ENCODE results near the gene KIAA1217. TPM values are rescaled to one million over a fixed set of nuclear protein-coding genes. Genes with fewer than 3 reads are reported as not detected.
"Not testable (repeated sequence)": the region's sequence is repeated elsewhere in the genome, so short reads cannot be mapped to it uniquely, and the experiment has no call there.

Gene KIAA1217
- total RNA-seq, 1 donor from 2014 or later, result 13.2 TPM

DNA sequence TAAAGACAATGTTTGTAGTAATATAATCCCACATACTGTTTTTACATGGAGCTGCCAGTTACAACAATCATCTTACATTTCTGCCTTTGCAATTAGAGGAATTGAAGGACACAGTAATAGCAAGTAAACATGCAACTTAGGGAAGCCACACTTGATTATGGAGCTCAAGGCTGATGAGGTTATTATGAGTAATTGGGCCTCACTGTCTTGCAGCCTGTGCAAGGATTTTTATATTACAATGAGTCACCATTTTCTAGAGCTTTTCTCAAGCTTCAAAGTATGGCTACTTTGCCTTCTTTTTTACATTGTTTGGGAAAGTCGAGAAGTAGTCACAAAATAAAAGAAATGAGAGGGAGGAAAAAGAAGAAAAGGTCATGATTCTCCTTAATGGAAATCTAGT is 226.4 kb downstream of the KIAA1217 start:
- peak; percentile 51 for DNase-seq (ENCODE audit: low read depth)

GRCh38 chr10:24437302-24437701 is 228.4 kb downstream of the KIAA1217 start:
- DNase-seq (ENCODE audit: low read depth), result no peak

GRCh38 chr10:24438800-24439199 is 229.9 kb downstream of the KIAA1217 start:
- no peak for DNase-seq (ENCODE audit: low read depth)

GRCh38 chr10:24439935-24440334 is 231.0 kb downstream of the KIAA1217 start:
- DNase-seq (ENCODE audit: low read depth), result no peak

DNA sequence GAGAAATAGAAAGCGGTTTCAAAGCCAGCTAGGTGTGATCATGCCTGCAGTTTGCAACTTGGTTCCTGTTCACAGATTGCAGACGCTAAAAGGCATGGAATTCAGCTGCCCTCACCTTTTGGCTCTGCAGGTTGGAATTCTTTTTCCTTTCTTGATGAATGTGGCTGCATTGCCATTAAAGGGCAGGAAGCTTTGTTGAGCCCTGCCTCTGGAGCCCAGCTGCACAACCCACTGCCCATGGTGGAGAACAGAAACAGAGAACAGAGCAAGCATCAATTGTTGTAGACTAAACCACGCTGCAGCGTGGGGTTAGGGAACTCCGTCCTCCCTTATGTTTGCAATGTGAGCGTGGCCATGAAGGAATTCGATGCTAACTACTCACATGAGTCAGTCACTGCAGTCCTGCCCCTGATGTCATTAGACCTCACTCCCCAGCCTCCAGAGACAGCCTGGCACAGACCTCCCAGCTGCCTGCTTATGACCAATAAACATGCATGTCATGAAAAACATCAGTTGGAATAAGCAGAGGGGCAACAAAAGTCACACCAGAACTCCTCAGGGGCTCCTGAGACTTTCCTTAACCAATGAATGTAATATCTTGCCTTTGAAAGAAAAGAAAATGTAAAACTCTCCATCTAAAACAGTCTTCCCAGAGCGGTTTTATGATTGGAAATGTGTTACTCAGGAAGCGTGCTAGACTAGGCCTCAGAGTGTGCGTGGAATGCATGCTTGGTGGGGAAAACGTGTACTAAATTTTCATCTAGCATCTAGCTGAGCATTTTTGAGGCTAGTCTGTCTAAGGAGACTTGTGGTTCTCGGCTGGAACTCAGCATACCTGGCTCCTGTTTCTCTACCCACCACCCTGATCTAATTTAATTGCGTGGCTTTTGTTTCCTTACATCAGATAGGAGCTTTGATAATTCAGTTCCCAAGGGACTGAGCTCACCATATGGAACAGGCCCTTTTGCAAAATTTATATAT is 232.2 kb downstream of the KIAA1217 start:
- DNase-seq (ENCODE audit: low read depth), result peak; percentile 50

DNA sequence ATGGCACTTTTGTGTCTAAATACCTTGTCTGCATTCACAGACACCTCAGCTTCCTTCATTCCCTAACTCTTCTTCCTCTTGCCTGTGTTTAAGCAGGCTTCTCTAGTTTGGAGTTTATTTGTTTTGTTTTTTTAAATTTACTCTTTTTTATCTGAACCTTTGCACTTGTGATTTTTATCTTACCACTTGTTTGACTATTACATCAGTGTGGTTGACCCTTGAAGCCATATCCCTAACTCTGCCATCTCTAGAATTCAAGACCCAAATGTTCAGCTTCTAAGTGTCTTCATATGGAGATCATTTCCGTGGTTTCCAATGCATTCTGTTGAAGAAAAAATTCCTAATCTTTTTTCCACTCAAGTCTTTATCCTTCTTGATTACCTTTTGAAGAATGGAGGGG is 233.3 kb downstream of the KIAA1217 start:
- no peak for DNase-seq (ENCODE audit: low read depth)

GRCh38 chr10:24442641-24443174 is 233.8 kb downstream of the KIAA1217 start:
- DNase-seq (ENCODE audit: low read depth), result not testable (repeated sequence)

GRCh38 chr10:24444337-24444736 is 235.4 kb downstream of the KIAA1217 start:
- DNase-seq (ENCODE audit: low read depth), result peak; percentile 66

DNA sequence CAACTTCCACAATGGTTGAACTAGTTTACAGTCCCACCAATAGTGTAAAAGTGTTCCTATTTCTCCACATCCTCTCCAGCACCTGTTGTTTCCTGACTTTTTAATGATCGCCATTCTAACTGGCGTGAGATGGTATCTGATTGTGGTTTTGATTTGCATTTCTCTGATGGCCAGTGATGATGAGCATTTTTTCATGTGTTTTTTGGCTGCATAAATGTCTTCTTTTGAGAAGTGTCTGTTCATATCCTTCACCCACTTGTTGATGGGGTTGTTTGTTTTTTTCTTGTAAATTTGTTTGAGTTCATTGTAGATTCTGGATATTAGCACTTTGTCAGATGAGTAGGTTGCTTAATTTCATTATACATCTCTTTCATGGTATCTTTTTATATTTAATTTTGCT is 237.0 kb downstream of the KIAA1217 start:
- not testable (repeated sequence) for DNase-seq (ENCODE audit: low read depth)

DNA sequence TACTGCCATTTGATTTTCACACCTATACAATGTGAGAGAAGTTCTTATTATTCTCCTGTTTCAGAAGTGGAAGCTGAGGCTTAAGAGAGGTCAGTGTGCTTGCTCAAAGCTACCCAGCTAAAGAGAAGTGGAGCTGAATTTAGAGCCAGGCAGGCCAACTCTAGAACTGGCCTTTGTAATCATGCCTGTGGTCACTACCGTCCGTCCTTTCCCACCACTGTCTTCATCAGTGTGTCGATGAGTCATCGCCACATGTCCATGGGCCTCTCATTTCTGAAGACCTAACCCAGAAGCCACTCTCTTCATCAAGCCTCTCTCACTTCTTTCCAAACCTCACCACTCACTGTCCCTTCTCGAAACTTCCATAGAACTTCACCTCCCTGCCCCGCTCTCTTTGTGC is 237.8 kb downstream of the KIAA1217 start:
- DNase-seq (ENCODE audit: low read depth), result peak; percentile 96

GRCh38 chr10:24448351-24448999 is 239.5 kb downstream of the KIAA1217 start:
- no peak for DNase-seq (ENCODE audit: low read depth)

- DNase-seq (ENCODE audit: low read depth), result peak; percentile 48
These were observed 240.4 kb downstream of the KIAA1217 start for GRCh38 chr10:24449321-24449740.

GRCh38 chr10:24449769-24450310 is 240.9 kb downstream of the KIAA1217 start:
- DNase-seq (ENCODE audit: low read depth), result no peak

DNA sequence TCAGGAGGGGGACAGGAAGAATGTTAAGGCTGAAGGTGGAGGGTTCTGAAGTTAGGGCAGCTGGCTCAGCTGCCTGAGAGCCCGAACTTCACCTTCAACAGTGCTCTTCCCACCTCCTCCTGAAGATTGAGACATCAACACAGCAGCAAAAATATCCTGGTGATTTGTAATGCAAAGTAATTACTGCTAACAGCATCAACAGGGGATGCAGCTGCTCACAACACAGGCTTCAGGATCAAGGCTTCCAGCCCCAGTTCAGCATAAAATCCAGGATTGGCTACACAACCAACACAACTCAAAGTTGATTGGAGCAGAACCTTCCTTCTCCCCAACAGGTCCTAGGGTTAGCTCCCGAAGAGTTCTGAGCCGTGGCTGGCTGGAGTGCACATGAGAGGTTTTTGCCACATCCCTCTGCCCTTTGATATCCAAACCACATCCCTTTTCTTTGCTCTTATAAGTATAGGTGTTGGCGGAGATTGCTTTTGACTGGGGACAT is 242.4 kb downstream of the KIAA1217 start:
- no peak for DNase-seq (ENCODE audit: low read depth)

DNA sequence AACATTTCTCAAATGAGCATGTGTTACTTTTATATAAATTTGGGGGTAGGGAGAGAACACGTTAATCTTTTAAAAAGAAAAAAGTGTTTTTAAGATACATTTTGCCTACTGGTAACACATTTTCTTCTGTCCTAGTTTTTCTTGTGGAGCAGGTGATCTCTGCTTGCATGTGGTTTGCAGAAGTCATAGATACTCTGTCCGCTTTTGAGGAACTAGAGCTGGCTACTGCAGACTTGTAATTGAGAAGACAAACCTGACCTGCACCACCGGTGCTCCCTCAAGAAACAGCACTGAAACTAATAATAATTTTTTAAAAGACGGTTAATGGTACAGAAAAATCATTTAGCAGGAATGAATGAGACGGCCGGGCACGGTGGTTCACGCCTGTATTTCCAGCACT is 243.1 kb downstream of the KIAA1217 start:
- no peak for DNase-seq (ENCODE audit: low read depth)

DNA sequence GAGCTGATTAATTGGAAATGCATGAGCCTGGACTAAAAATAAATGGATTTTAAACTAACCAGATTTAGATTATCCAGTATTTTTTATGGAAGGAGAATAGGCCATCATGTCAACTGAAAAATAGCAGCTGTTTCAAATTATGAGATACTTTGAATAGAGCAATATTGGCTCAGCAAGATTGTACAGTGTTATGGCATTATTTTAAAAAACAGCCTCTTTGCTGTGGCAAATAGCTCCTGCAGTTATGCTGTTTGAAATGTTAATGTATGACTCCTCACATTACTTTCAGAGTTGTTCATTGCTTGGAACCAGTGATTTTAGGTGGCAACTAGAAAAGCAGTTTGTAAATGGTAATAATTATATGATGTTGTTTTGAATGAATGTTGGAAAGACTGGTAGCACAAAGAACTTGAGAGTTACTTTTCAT is 244.5 kb downstream of the KIAA1217 start:
- no peak for DNase-seq (ENCODE audit: low read depth)

GRCh38 chr10:24453973-24454372 is 245.0 kb downstream of the KIAA1217 start:
- no peak for DNase-seq (ENCODE audit: low read depth)

GRCh38 chr10:24455447-24455846 is 246.5 kb downstream of the KIAA1217 start:
- DNase-seq (ENCODE audit: low read depth), result no peak

GRCh38 chr10:24456322-24456721 is 247.4 kb downstream of the KIAA1217 start:
- peak; percentile 88 for DNase-seq (ENCODE audit: low read depth)

DNA sequence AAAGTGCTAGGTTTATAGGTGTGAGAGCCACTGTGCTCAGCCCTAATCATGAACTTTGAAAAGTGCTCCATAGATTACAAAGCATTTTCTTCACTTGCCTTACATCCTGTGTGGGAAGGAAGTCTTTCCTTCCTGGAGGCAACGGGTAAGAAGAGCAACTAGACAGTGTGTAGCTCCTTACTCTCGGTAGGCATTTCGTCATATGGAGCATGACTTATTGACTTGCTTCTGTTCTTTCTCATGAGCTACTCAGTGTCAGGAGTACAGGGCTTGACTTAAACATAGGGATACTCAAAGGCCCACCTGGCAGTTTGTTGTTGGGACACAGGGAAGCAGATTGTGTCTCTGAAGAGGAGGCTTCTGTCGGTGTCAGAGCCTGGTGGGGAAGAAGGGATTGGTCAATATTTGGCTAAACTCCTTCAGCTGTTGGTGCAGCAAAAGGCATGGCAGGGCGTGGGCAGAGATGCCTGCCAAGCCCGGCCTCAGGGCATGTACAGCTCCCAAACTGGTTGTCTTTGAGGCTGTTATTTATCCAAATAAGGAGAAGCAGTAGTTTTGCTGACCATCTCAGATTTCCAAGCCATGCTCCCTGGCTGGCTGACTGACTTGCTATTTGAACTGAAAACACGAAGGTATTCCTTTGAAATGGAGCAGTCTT is 248.9 kb downstream of the KIAA1217 start:
- peak; percentile 91 for DNase-seq (ENCODE audit: low read depth)

- DNase-seq (ENCODE audit: low read depth), result no peak
These were observed 250.9 kb downstream of the KIAA1217 start for GRCh38 chr10:24459836-24460235.

Data from myocyte (in vitro differentiated cells).